GM12801 (cell line): ENCODE data around the gene KLHDC4.

Experiments
- CTCF ChIP-seq: IDR thresholded peaks from one replicate; pipeline ENCODE4 v1.5.1; 2011; ENCODE audit warnings: control low read depth; ENCODE audit not compliant: insufficient read length; ENCODE audit errors: extremely low read depth

KLHDC4 gene

GRCh38 chr16:87684106-87684677 is 81.6 kb downstream of the KLHDC4 start:
- TF ChIP-seq CTCF, result no peak

- TF ChIP-seq CTCF, result no peak
Observed at GRCh38 chr16:87682852-87683399, 82.9 kb downstream of the KLHDC4 start.

GRCh38 chr16:87681981-87682570 is 83.7 kb downstream of the KLHDC4 start:
- TF ChIP-seq CTCF, result no peak

- TF ChIP-seq CTCF, result no peak
Observed at GRCh38 chr16:87680272-87680644, 85.5 kb downstream of the KLHDC4 start.

- no peak for TF ChIP-seq CTCF
Observed at GRCh38 chr16:87679593-87680271, 86.1 kb downstream of the KLHDC4 start.

GRCh38 chr16:87678618-87679017 is 87.2 kb downstream of the KLHDC4 start:
- no peak for TF ChIP-seq CTCF

GRCh38 chr16:87677830-87678229 is 88.0 kb downstream of the KLHDC4 start:
- TF ChIP-seq CTCF, result no peak
